Stimulated activated CD4-positive, alpha-beta T cell treated with anti-CD3 and anti-CD28 coated beads, Interleukin-4, amount 100 ng/mL, for 24 hours (primary cell): ENCODE data around the gene FNBP1.

Source experiments
- DNase-seq: peaks from one replicate; pipeline ENCODE4 v3.0.0-alpha.2; 2020

FNBP1 gene

GRCh38 chr9:129888293-129889121 lies 154.5 kb downstream of the FNBP1 start:
- DNase-seq, result peak; percentile 93

- peak; percentile 75 for DNase-seq
Measured at GRCh38 chr9:129887334-129888292, 155.4 kb downstream of the FNBP1 start.

- DNase-seq, result peak; percentile 62
Measured at GRCh38 chr9:129886226-129887174, 156.5 kb downstream of the FNBP1 start.

GRCh38 chr9:129885670-129886106 lies 157.3 kb downstream of the FNBP1 start:
- peak; percentile 93 for DNase-seq

GRCh38 chr9:129885018-129885669 lies 157.8 kb downstream of the FNBP1 start:
- peak; percentile 47 for DNase-seq

- peak; percentile 96 for DNase-seq
Measured at GRCh38 chr9:129884220-129885017, 158.6 kb downstream of the FNBP1 start.

GRCh38 chr9:129881547-129882324 lies 161.3 kb downstream of the FNBP1 start:
- DNase-seq, result no peak

GRCh38 chr9:129880654-129881546 lies 162.1 kb downstream of the FNBP1 start:
- DNase-seq, result no peak

GRCh38 chr9:129879991-129880653 lies 162.9 kb downstream of the FNBP1 start:
- DNase-seq, result no peak

- no peak for DNase-seq
Measured at GRCh38 chr9:129879103-129879699, 163.8 kb downstream of the FNBP1 start.

- DNase-seq, result no peak
Measured at GRCh38 chr9:129878291-129878690, 164.7 kb downstream of the FNBP1 start.

- DNase-seq, result no peak
Measured at GRCh38 chr9:129876815-129877214, 166.2 kb downstream of the FNBP1 start.

- DNase-seq, result no peak
Measured at GRCh38 chr9:129875687-129876395, 167.1 kb downstream of the FNBP1 start.

GRCh38 chr9:129875181-129875611 lies 167.8 kb downstream of the FNBP1 start:
- DNase-seq, result no peak

GRCh38 chr9:129874261-129875101 lies 168.5 kb downstream of the FNBP1 start:
- DNase-seq, result no peak

GRCh38 chr9:129873563-129874190 lies 169.3 kb downstream of the FNBP1 start:
- no peak for DNase-seq
